Skin of body (tissue), 2 donors: ENCODE measurements around the gene CYP46A1. TPM values are rescaled to one million over a fixed set of nuclear protein-coding genes. Genes with fewer than 3 reads are reported as not detected.

Experiments used
- DNase-seq: peaks from one replicate; lab custom pipeline; 2025; lab: John Stamatoyannopoulos, UW
- total RNA-seq: library from RNA; depleted of rRNA; stranded (reverse); fragments of >200 nt; gene quantifications from one replicate; pipeline ENCODE4 v1.2.3, GENCODE V29; 2014

The CYP46A1 gene
- total RNA-seq, 1 donor from 2014 or later = 2.0 TPM

- DNase-seq = no peak
These were observed 3.4 kb downstream of the CYP46A1 start for GRCh38 chr14:99687284-99688209.

DNA sequence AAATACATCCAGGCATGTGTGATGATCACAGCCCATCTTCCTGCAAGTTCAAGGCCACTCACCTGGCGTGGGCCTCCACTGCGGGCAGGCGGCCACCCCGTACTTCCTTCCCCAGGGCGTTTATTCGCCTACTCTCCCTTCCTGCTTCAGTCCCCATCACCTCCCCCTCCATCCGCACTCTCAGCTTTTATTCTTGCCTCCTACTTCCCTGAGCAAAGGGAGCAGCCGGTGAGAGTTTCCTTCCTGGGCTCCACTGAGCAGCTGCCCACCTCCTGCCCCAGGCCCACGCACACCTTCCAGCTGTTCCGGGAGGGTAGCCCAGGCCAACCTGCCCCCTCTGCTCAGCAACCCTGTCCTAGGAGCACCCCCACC, 4.1 kb downstream of the CYP46A1 start:
- no peak for DNase-seq

GRCh38 chr14:99688629-99689028, 4.5 kb downstream of the CYP46A1 start:
- DNase-seq = no peak

DNA sequence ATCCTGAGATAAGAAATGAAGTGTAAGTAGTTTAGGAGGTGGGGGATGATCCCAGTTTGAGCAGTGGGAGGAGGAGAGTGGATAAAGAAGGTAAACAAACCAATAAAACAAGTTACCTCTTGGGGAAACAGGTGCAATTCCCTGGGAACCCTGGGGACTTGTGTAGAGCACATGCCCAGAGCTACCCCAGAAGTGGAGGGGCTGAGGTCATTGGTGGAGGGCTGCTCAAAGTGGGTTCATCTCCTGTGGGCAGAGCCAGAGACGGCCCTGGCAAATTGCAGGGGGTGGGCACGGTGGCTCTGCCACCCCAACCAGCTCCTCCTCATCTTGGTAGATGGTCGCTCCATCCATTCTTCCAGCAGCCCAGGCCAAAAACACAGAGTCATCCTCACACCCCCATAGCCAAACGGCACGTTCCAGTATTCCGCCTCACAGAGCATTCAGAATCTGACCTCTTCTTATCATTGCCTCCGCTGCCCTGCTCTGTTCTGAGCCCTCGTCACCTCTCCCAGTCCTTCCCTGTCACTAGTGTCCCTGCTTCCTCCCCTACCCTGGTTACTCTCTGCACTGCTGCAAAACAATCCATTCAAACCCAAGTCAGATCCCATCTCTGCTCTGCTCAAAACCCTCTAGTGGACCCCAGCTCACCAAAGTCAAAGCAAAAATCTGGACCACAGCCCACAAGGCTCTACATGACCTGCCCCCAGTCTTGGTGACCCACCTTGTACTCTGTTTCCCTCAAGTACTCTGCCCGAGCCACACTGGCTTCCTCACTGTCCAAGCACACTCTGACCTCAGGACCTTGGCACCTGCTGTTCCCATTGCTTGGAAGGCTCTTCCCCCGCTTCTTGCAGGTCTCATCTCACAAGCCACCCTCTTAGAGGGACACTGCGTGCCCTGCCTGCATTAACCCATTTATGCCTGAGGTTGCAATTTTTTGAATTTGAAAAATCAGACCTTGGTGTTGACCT, 5.5 kb downstream of the CYP46A1 start:
- DNase-seq = no peak

DNA sequence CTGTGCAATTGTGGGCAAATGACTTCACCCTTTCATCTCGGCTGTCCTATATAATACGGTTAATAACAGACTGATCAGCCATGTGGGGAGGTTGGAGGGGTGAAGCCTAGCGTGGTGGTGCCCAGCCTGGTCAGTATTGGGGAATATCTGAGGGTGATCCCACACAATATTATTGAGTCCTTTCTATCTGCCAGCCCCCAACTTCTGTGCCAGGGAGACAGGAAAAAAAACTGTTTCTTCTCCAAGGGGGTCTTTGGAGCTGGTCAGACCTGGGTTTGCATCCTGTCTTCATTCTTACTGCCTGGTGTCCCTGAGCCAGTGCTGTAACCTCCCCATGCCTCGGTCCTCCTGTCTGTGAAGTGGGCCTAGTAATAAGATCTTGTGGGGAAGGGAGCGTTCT, 6.5 kb downstream of the CYP46A1 start:
- DNase-seq = no peak

GRCh38 chr14:99691111-99691885, 7.2 kb downstream of the CYP46A1 start:
- DNase-seq = no peak

DNA sequence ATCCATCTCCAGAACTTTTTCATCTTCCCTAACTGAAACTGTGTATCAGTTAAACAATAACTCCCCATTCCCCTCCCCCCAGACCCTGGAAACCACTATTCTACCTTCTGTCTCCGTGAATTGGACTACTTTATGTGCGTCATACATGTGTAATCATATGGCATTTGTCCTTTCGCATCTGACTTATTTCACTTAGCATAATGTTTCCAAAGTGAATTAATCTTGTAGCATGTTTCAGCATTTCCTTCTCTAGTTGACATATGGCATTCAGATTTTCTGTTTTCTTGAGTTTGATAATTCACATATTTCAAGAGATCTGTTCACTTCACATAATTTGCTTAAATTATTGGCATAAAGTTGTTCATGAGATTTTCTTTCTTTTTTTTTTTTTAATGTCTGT, 9.8 kb downstream of the CYP46A1 start:
- DNase-seq = no peak

DNA sequence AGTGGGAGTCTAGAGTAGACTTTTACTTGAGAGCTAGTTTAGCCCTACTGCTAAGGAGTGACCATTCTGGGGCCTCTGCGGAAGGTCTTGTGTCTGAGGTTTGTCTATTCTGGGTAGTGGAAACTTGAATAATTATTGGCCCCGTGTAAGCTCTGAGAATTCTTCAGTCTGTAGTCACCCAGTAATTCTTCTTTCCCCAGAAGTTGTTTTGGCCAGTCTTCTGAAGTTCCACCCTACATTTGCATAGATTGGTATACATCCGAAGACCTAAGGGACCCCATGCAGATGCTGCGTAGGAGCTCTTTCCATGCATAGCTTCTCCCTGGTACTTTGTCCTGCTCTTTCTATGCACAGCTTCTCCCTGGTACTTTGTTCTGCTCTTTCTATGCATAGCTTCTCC, 12.8 kb downstream of the CYP46A1 start:
- DNase-seq = no peak

DNA sequence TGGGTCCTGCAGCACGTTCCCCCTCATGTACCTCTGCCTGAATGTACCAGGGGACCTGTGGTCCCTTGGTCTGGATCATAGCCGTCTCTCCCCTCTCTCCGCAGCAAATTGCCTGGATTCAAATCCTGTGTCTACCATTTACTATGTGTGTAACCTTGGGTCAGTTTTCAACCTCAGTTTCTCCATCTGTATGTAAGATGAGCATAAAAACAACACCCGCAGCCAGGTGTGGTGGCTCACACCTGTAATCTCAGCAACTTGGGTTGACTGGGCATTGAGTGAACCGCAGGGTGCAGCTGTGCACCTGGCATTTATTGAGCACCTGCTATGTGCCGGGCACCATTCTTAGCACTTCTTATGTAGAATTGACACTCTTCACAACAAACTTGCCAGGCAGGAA, 14.1 kb downstream of the CYP46A1 start:
- no peak for DNase-seq

GRCh38 chr14:99698642-99699041, 14.5 kb downstream of the CYP46A1 start:
- DNase-seq = no peak

DNA sequence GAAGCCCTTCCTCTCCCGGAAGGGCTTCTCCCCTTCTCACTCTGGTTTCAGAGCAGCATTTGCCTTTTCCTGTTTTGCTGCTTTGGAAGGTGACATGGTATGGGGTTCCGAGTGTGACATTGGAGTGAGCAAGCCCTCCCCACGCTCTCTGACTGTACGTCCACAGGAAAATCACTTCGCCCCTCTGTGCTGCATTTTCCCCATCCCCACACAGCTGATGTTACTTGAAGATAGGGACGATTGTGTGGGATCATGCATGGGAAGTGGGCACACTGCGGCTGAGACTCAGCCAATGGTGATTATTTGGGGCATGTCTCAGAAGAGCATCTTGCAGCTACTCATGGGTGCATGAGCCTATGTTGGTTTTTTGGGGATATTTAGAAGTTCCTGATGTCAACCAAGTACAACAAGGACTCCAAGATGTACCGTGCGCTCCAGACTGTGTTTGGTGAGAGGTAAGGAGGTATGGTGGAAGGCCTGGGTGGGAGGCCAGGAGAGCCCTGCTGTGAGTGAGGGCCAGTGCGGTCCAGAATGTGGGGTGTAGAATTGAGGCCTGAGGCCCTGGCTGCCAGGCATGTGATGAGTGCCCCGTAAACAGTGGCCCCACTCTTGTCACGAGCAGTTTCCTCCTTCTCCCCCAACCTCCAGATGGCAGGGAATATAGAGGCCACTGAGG, 15.1 kb downstream of the CYP46A1 start:
- DNase-seq = no peak

DNA sequence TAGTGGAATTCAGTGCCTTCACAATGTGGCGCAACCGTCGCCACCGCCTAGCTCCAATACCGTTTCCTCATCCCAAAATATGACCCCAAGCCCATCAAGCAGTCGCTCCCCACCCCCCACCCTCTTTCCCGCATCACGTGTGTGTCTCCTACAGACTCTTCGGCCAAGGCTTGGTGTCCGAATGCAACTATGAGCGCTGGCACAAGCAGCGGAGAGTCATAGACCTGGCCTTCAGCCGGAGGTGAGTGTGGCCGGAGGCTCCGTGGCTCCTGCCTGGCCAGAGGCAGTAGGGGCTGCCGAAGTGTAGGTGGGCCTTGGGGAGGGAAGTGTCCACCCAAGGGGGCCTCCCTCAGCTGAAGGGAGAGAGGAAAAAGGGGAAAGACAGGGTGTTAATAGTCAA, 15.8 kb downstream of the CYP46A1 start:
- DNase-seq = no peak

GRCh38 chr14:99700379-99700778, 16.3 kb downstream of the CYP46A1 start:
- no peak for DNase-seq

GRCh38 chr14:99701260-99701659, 17.2 kb downstream of the CYP46A1 start:
- DNase-seq = no peak

GRCh38 chr14:99702115-99702514, 18.0 kb downstream of the CYP46A1 start:
- no peak for DNase-seq

GRCh38 chr14:99703381-99703780, 19.3 kb downstream of the CYP46A1 start:
- DNase-seq = no peak

DNA sequence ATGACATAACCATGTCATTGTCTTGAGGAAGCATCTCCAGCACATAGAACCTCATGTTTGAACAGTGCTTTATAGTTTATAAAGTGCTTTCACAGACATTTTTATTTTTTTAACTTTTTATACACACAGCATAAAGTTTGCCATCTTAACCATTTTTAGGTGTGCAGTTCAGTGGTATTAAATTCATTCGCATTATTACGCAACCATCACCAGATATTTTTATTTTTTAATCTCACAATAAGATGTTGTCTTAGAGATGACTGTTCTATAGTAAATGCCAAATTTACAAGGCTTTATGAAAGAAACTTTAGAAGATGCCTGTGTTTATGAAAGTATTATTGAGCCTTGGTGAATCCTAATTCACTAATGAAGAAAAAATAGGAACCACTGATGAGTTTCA, 19.9 kb downstream of the CYP46A1 start:
- DNase-seq = no peak

- no peak for DNase-seq
These were observed 22.2 kb downstream of the CYP46A1 start for GRCh38 chr14:99706107-99706900.

DNA sequence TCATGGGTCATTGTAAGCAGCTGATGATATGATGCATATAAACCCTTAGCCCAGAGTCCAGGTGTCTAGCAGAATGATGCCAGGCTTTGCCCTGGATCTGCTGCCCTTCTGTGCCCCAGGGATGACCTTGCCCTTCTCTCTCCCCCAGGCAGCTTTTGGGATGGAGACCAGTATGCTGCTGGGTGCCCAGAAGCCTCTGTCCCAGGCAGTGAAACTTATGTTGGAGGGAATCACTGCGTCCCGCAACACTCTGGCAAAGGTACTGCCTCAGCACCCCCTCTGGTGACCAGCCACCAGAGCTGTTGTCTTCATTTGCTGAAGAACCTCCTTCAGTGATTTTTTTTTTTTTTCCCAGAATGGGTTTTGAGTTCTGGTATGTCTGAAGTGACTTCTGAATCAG, 23.3 kb downstream of the CYP46A1 start:
- DNase-seq = no peak

DNA sequence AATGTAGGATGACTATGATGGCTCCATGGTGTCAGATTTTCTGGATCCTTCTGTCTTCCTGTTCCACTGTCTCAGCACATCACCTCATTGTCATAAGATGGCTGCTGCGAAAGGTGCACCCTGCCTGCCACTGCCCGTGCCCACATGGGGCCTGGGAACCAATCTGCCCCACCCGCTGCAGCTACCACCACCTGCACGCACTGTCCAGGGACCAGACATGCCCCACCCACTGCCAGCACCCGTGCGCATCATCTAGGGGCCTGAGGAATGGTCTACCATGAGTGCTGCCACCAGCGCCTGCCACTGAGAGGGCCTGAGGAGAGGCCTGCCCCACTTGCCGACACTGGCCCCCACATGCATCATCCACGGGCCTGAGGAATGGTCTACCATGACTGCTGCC, 23.8 kb downstream of the CYP46A1 start:
- DNase-seq = no peak
